SU-DHL-6 (cell line): ENCODE data around the gene COL1A2.

ENCODE experiments used
- EZH2phosphoT487 ChIP-seq: fragments of 200-600 bp; sonication (generic), shearing (Covaris generic); conservative IDR thresholded peaks from 2 replicates; pipeline ENCODE4 v1.6.1; 2018; ENCODE audit warnings: mild to moderate bottlenecking, antibody characterized with exemption, low read length, moderate library complexity, mixed read lengths
- TF ChIP-seq, protein P1 (sequence below): fragments of 200-600 bp; sonication (generic); IDR thresholded peaks from one replicate; pipeline ENCODE4 v1.5.1; 2017; ENCODE audit warnings: antibody characterized with exemption, mild to moderate bottlenecking, low read length, moderate library complexity; ENCODE audit not compliant: insufficient read depth, poor library complexity, severe bottlenecking

DNA sequence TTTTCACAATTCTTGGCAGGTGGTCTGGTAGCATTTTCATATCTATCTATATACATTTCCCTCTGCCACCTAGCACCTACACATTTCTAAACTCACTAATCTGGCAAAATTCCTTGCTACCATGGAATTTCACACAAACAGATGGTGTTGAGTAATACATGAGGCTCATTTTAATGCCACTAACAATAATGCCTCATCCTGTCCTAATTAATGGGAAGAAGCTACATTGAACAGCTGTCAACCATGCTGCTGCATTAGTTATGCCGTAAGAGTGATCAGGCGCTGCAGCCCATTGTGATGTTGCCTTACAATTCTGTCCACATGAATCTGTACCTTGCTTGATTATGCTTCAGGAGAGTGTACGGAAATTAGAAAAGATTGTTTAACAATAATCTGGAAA lies 23.2 kb downstream of the COL1A2 start:
- TF ChIP-seq, protein P1, sequence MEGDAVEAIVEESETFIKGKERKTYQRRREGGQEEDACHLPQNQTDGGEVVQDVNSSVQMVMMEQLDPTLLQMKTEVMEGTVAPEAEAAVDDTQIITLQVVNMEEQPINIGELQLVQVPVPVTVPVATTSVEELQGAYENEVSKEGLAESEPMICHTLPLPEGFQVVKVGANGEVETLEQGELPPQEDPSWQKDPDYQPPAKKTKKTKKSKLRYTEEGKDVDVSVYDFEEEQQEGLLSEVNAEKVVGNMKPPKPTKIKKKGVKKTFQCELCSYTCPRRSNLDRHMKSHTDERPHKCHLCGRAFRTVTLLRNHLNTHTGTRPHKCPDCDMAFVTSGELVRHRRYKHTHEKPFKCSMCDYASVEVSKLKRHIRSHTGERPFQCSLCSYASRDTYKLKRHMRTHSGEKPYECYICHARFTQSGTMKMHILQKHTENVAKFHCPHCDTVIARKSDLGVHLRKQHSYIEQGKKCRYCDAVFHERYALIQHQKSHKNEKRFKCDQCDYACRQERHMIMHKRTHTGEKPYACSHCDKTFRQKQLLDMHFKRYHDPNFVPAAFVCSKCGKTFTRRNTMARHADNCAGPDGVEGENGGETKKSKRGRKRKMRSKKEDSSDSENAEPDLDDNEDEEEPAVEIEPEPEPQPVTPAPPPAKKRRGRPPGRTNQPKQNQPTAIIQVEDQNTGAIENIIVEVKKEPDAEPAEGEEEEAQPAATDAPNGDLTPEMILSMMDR, result no peak
- no peak for TF ChIP-seq EZH2phosphoT487
